HEK293 (cell line): ENCODE data around the gene CNTN4.

Source experiments
- CTCF ChIA-PET: fragments of 350-600 bp; formaldehyde crosslinking; extraction: SDS; loops from one replicate; lab custom pipeline; 2021; ENCODE audit warnings: antibody characterized with exemption; lab: Yijun Ruan, JAX
- POLR2A ChIA-PET: fragments of 300-600 bp; formaldehyde crosslinking; extraction: SDS; loops from one replicate; lab custom pipeline; 2020; ENCODE audit warnings: antibody characterized with exemption, inconsistent platforms; lab: Yijun Ruan, JAX
- H3K27ac ChIP-seq: fragments of 200-500 bp; sonication (Bioruptor generic); 2 replicates; pipeline ENCODE4 v1.5.1; 2014; ENCODE audit warnings: low read depth, low read length, control low read depth, inconsistent platforms; ENCODE audit errors: extremely low read depth
- H3K36me3 ChIP-seq, 2 experiments: fragments of 200-500 bp in 1 of 2; sonication (Bioruptor generic) in 1 of 2; 1 replicate in 1 of 2; 2 replicates in 1 of 2; pipeline ENCODE4 v1.5.1; 2014 to 2017; ENCODE audit warnings: inconsistent platforms in 2 of 2, low read length in 2 of 2; ENCODE audit not compliant: control insufficient read depth in 2 of 2, insufficient read depth in 1 of 2
- H3K4me1 ChIP-seq: fragments of 200-500 bp; sonication (Bioruptor generic); 2 replicates; pipeline ENCODE4 v1.5.1; 2014; ENCODE audit warnings: mild to moderate bottlenecking, low read length, inconsistent platforms; ENCODE audit not compliant: control insufficient read depth, insufficient read depth
- H3K4me3 ChIP-seq: 2 replicates; pipeline ENCODE4 v1.5.1; 2011; ENCODE audit warnings: low read depth, mild to moderate bottlenecking, control low read depth, low read length, moderate library complexity
- H3K9me3 ChIP-seq: fragments of 200-500 bp; sonication (Bioruptor generic); 2 replicates; pipeline ENCODE4 v1.5.1; 2014; ENCODE audit warnings: low read depth, low read length, inconsistent platforms; ENCODE audit not compliant: control insufficient read depth, insufficient read depth
- KLF7 ChIP-seq: fragments of 450-650 bp; formaldehyde crosslinking; IDR thresholded peaks from 2 replicates; pipeline ENCODE4 v1.5.1; 2016; ENCODE audit warnings: missing biosample characterization, missing genetic modification characterization, borderline replicate concordance
- OVOL3 ChIP-seq: fragments of 450-650 bp; formaldehyde crosslinking; IDR thresholded peaks from 2 replicates; pipeline ENCODE4 v1.5.1; 2016; ENCODE audit warnings: missing biosample characterization, missing genetic modification characterization
- PATZ1 ChIP-seq: fragments of 450-650 bp; formaldehyde crosslinking; IDR thresholded peaks from 2 replicates; pipeline ENCODE4 v1.5.1; 2016; ENCODE audit warnings: missing biosample characterization, missing genetic modification characterization
- SETDB1 ChIP-seq: IDR thresholded peaks from one replicate; pipeline ENCODE4 v1.6.1; 2017; ENCODE audit warnings: mild to moderate bottlenecking, low read length, moderate library complexity, mixed read lengths; ENCODE audit not compliant: insufficient read length
- TRIM28 ChIP-seq: IDR thresholded peaks from 2 replicates; pipeline ENCODE4 v1.6.1; 2011; ENCODE audit warnings: low read length, control low read depth, borderline replicate concordance
- ZBTB26 ChIP-seq: fragments of 450-650 bp; formaldehyde crosslinking; optimal IDR thresholded peaks from 2 replicates; pipeline ENCODE3; 2016; ENCODE audit warnings: missing biosample characterization, mild to moderate bottlenecking, missing genetic modification characterization
- ZBTB8A ChIP-seq: fragments of 450-650 bp; formaldehyde crosslinking; IDR thresholded peaks from 2 replicates; pipeline ENCODE4 v1.5.1; 2016; ENCODE audit warnings: missing biosample characterization, missing genetic modification characterization
- ZFP3 ChIP-seq: fragments of 450-650 bp; formaldehyde crosslinking; IDR thresholded peaks from 2 replicates; pipeline ENCODE4 v1.5.1; 2016; ENCODE audit warnings: low read depth, missing biosample characterization, missing genetic modification characterization
- ZNF121 ChIP-seq: fragments of 450-650 bp; formaldehyde crosslinking; IDR thresholded peaks from 2 replicates; pipeline ENCODE4 v1.5.1; 2016; ENCODE audit warnings: missing biosample characterization, missing genetic modification characterization
- ZNF146 ChIP-seq: fragments of 450-650 bp; formaldehyde crosslinking; IDR thresholded peaks from 2 replicates; pipeline ENCODE4 v1.5.1; 2016; ENCODE audit warnings: missing biosample characterization, missing genetic modification characterization
- ZNF148 ChIP-seq: fragments of 450-650 bp; formaldehyde crosslinking; IDR thresholded peaks from 2 replicates; pipeline ENCODE4 v1.5.0; 2017; ENCODE audit warnings: missing biosample characterization, missing genetic modification characterization, borderline replicate concordance
- ZNF341 ChIP-seq: fragments of 450-650 bp; formaldehyde crosslinking; IDR thresholded peaks from 2 replicates; pipeline ENCODE4; 2016; ENCODE audit warnings: low read depth, missing biosample characterization, missing genetic modification characterization
- ZNF404 ChIP-seq: fragments of 450-650 bp; formaldehyde crosslinking; IDR thresholded peaks from 2 replicates; pipeline ENCODE4 v1.5.1; 2017; ENCODE audit warnings: missing biosample characterization, missing genetic modification characterization
- ZNF48 ChIP-seq: fragments of 450-650 bp; formaldehyde crosslinking; IDR thresholded peaks from 2 replicates; pipeline ENCODE4 v1.5.1; 2016; ENCODE audit warnings: missing biosample characterization, missing genetic modification characterization
- ZNF596 ChIP-seq: fragments of 450-650 bp; IDR thresholded peaks from 2 replicates; pipeline ENCODE4 v1.5.0; 2018; ENCODE audit warnings: missing biosample characterization, mild to moderate bottlenecking, missing genetic modification characterization, moderate library complexity
- ZNF600 ChIP-seq: fragments of 450-650 bp; formaldehyde crosslinking; IDR thresholded peaks from 2 replicates; pipeline ENCODE4 v1.5.1; 2016; ENCODE audit warnings: missing biosample characterization, missing genetic modification characterization
- ZNF629 ChIP-seq: fragments of 450-650 bp; formaldehyde crosslinking; IDR thresholded peaks from 2 replicates; pipeline ENCODE4 v1.5.1; 2017; ENCODE audit warnings: missing biosample characterization, missing genetic modification characterization
- ZNF658 ChIP-seq: fragments of 450-650 bp; formaldehyde crosslinking; IDR thresholded peaks from 2 replicates; pipeline ENCODE4; 2016; ENCODE audit warnings: missing biosample characterization, missing genetic modification characterization
- ZNF777 ChIP-seq: fragments of 450-650 bp; formaldehyde crosslinking; IDR thresholded peaks from 2 replicates; pipeline ENCODE4 v1.5.1; 2017; ENCODE audit warnings: missing biosample characterization, missing genetic modification characterization, borderline replicate concordance

CNTN4 gene

GRCh38 chr3:2390926-2391532 lies 292.4 kb downstream of the CNTN4 start:
- POLR2A ChIA-PET, result no interaction called here
- H3K27ac ChIP-seq, result no peak overlapping the region
- no peaks in the 10 kb centered on the region for H3K9me3 ChIP-seq
- H3K36me3 ChIP-seq, result no peaks in the 10 kb centered on the region
- TF ChIP-seq ZNF629, result no peak
- TF ChIP-seq, all 188 proteins: peak for 0
- H3K4me1 ChIP-seq, result no peaks in the 10 kb centered on the region
- no peak overlapping the region for H3K4me3 ChIP-seq
- CTCF ChIA-PET, result no interaction called here

- CTCF ChIA-PET, result interaction anchor here (0.7 kb wide), 1 partner anchor 1437 kb away, joined by 3 read pairs; no protein-coding TSS in a partner anchor
These were observed 293.2 kb downstream of the CNTN4 start for GRCh38 chr3:2391896-2392295.

GRCh38 chr3:2392981-2393380 lies 294.3 kb downstream of the CNTN4 start:
- H3K4me3 ChIP-seq, result no peak overlapping the region
- ChIA-PET CTCF (no interaction called here), POLR2A (no interaction called here)
- no peak overlapping the region for H3K27ac ChIP-seq
- no peaks in the 10 kb centered on the region for H3K4me1 ChIP-seq
- H3K9me3 ChIP-seq, result no peaks in the 10 kb centered on the region
- TF ChIP-seq ZBTB8A (tag by site-specific recombination) (no peak), KLF7 (tag by site-specific recombination) (no peak), ZNF121 (no peak), ZFP3 (tag by site-specific recombination) (no peak), ZNF48 (tag by site-specific recombination) (no peak), TRIM28 (no peak)
- TF ChIP-seq, all 188 proteins: peak for 0
- no peaks in the 10 kb centered on the region for H3K36me3 ChIP-seq

More at GRCh38 chr3:2391896-2392295, 293.2 kb downstream of the CNTN4 start:
- Histone ChIP-seq H3K27ac (no peak overlapping the region), H3K4me3 (no peak overlapping the region), H3K36me3 (no peaks in the 10 kb centered on the region), H3K4me1 (no peaks in the 10 kb centered on the region), H3K9me3 (no peaks in the 10 kb centered on the region)
- TF ChIP-seq ZNF600 (tag by site-specific recombination) (no peak), ZNF404 (no peak), OVOL3 (tag by site-specific recombination) (no peak), ZNF596 (tag by site-specific recombination) (no peak), ZNF146 (tag by site-specific recombination) (no peak), ZNF777 (tag by site-specific recombination) (no peak), SETDB1 (no peak), ZNF148 (tag by site-specific recombination) (no peak), ZNF341 (tag by site-specific recombination) (no peak), PATZ1 (tag by site-specific recombination) (no peak), ZBTB26 (no peak), ZNF658 (no peak)
- POLR2A ChIA-PET, result no interaction called here
